NCI-H1092 treated with DMSO at 0.1 percent for 48 hours (cell line): ENCODE results near the gene EARS2.
"Not testable (repeated sequence)": the region's sequence is repeated elsewhere in the genome, so short reads cannot be mapped to it uniquely, and the experiment has no call there.

Experiments
- DNase-seq: peaks from one replicate; lab custom pipeline; 2025; lab: John Stamatoyannopoulos, UW

EARS2 gene

DNA sequence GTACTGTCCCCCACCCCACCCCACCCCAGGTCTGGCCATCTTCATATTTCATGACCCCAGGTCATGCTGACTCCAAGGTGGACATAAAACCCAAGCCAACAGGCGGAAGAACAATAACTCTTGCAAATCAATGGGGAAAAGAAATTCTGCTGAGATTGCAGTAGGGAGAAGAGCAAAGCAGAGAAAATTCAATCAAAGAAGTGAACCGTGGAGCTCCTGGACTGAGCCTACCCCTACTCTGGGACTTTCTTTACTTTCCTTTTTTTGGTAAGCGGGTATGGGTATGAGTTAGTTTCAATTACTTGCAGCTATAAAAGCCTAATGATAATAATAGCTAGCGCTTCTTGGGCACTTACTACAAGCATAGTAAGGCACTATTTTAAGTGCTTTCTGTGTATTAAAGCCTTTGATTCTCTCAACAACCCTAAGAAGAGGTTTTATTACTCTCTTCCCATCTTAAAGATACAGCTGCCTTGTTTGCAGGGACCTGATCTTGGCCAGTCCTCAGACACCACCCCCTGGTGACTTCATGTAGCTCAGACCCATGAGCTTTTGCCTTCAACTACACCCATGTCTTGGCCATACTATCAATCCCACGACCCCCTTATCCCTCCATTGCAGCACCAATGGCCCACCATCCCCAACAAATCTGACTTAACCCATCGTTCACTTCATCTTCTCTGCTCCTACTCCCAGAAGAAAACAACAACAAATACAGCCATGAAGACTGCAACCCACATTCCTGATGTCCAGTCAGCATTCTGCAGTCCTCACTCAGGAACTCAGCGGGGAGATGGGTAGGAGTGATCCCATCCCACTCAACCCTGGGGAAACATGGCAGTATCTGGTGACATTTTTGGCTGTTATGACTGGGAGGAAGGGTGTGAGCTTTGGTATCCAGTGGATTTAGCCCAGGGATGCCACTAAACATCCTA lies 51.2 kb downstream of the EARS2 start:
- DNase-seq = no peak

GRCh38 chr16:23505180-23505665 lies 51.9 kb downstream of the EARS2 start:
- DNase-seq = no peak

DNA sequence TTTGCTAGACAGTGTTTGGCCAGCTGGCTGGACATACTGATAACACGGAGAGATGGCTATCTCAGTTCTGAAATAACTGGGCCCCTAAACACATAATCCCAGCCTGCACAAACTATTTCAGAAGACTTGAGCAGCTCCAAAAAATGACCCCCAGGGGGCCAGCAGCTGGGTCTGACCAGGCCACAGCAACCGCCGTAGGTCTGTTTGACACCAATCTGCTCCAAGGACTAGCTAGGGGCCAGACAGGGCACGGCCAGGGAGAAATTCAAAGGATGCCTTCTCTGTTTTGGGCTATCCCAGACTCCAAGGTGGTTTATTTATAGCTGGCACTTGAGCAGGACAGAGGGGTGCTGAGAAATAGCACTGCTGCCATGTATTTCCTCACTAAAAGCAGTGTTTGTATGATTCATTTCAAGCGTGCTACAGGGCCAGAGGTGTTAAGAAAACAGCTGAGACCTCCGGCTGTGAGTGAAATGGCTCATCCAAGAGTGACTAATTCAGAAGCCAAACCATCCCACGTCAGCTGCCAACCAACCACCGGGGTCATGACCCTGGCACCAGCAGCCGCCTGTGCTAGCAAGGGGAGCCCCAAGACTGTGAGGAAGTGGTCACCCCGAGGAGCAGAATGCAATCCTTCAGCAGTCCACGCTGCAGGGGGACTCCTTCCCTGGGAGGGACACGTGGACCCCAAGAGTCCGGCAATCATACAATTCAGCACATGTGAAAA lies 52.5 kb downstream of the EARS2 start:
- DNase-seq = no peak

- no peak for DNase-seq
These were observed 53.1 kb downstream of the EARS2 start for GRCh38 chr16:23504076-23504452.

- no peak for DNase-seq
These were observed 54.7 kb downstream of the EARS2 start for GRCh38 chr16:23502466-23502865.

DNA sequence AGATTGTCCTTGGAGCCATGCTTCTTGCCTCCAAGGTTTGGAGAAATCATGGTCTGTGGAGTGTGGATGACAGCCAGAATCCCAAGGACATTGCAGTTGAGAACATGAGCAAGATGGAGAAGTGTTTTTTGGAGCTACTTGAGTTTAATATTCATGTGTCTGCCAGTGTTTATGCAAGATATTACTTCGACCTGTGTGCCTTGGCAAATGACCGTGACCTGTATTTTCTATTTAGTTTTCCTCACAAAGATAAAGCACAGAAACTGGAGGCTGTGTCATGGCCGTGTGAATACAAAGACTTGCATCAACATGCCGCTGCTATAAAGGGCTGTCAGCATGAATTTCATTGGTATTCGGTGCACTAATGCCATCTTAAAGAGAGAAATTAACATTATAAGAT lies 55.9 kb downstream of the EARS2 start:
- DNase-seq = no peak

GRCh38 chr16:23500862-23501225 lies 56.3 kb downstream of the EARS2 start:
- DNase-seq = no peak

DNA sequence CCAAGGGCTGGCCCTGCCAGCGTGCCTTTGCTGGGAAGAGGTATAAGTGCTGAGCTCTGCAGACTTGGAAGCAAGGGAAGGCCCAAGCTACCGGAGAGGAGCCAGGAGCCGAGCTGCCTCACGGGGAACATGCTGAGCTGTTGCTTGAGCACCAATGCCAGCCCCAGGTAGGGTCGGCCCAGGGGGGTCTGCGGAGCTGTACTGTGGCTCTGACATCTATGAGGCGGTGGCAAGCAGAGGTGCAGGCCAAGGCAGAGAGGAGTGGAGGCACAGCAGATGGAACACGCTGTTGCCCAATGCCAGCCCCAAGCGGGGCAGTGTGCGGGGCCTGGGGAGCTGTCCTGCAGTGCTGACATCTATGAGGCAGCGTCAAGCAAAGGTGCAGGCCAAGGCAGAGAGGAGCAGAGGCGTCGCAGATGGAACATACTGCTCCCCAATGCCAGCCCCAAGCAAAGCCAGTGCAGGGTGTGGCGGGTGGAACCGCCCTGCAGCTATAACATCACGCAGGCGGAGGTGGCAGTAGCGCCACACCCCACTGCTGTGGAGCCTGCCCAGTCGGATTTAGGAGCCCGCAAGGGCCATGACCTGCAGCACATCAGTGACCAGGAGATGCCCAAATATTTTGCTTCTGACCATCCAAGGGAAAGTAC lies 56.8 kb downstream of the EARS2 start:
- DNase-seq = no peak

DNA sequence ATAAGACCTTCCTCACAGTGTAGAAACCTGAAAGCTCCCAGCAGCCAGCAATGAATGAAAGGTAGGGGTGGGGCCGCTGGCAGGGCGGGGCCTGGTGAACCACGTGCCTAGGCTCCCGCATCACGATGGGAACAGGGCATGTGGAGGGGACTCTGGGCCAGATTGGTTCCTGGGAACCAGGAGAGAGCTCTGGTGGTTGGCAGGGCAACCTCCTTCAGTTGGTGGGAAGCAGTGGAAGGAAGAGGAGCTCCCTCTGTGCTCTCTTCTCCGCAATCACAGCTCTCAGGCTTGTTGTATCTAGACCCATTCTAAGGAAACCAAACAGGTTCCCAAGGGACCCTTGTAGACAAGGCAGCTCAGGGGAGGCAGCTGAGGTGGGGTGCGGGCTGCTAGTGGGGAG lies 57.3 kb downstream of the EARS2 start:
- no peak for DNase-seq

DNA sequence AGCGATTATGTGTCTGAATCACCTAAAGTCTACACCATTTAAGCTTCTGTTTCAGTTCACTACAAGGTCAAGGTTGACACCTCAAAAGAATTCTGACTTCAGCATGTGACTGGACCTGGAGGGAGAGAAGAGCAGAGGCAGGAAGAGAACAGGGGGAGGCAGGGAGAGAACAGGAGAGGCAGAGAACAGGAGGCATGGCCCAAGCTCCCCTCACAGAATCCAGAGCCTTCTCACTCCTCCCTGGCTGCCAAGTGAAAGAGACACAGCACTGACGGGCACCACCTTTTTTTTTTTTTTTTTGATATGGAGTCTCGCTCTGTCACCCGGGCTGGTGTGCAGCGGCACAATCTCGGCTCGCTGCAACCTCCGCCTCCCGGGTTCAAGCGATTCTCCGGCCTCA lies 58.3 kb downstream of the EARS2 start:
- DNase-seq = no peak

- no peak for DNase-seq
These were observed 59.6 kb downstream of the EARS2 start for GRCh38 chr16:23497543-23497868.

GRCh38 chr16:23496821-23497542 lies 60.2 kb downstream of the EARS2 start:
- no peak for DNase-seq

DNA sequence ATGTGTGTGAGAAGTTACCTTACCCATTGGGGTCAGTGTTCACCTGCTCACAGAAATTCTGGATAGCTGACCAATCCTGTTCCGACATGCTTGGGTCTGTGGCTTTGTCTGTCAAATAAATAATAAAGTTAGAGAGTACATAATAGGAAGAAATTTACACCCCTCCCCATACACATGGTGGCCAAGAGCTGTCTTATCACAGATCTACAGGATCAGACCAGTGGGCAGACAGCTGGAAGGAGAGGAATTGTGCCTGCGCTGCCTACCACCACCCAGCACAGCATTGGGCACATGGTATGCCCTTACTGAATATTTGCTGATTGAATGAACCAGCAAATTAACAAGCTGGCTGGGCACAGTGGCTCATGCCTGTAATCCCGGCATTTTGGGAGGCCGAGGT lies 61.5 kb downstream of the EARS2 start:
- DNase-seq = no peak

DNA sequence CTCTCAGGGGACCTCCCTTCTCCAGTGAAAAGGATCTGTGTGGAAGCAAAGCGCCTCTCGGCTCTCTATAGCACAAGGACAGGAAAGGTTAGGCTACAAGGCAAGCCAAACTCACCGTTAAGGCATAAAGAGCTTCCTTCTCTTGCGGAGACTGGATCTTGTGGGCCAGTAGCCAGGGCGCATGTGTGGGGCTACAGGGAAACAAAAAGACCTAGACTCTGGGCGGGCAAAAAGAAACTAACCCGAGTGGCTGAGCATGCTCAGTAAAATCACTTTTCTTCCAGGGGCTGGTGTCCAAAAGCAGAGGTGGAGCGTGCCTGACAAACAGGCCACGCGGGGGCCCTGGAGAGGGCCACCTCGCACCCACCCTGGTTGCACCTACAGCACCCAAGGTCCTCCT lies 63.0 kb downstream of the EARS2 start:
- DNase-seq = no peak

DNA sequence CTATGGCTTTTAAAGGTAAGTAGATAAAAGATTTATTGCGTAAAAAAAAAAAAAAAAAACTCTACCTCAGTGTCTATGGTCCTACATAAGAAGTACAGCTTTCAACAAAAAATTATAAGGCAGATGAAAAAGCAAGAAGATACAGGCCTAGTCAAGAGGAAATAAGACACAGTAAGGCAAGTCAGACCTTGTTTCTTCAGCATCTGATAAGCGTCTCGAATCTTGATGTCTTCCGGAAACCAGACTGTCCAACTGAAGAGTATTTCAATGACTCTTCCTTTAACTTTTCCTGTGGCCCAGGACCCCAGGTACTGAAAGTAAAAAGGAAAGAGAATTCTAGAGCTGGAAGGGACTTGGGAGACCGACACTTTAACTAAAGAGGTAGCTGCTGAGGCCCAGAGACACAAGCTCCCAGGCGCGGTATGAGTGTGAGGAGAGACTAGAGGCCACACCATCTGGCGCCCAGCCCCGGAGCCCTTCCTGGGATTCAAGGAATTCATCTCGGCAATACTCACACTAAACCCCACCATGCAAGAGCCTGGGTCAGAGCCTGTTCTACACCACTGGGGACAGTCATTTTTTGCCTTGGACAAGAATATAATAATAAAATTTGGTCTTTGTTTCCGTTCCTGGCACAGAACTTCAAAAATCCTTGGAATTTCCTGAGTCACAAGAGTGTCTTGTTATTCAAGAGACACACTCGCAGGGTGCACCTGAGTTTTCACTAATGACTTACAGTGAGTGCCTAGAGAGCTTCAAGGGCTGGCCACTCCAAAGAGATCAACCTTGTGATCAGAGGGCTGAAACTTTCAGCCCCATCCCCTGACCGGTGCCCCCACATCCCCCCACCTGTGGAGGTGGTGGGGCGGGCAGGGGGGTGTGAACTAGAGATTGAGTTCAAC lies 65.4 kb downstream of the EARS2 start:
- DNase-seq = no peak

DNA sequence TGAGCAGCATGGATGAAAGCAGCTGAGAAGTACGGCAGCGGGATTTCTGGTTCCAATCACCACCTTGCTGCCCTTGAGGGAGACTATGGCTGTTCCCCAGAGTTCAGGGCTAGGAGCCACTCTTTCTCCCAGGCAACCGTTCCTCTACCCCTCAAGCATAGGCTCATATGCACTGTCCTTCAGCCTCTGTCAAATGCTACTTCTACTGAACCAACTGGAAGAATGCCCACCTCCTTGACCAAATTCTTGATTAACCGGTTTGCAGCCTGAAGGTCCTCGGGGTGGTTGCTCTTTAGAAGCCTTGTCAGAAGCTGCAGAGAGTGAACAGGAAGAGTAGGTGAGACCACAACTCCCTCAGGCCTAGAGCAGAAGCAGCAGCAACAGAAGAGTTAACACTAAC lies 70.7 kb downstream of the EARS2 start:
- DNase-seq = no peak

DNA sequence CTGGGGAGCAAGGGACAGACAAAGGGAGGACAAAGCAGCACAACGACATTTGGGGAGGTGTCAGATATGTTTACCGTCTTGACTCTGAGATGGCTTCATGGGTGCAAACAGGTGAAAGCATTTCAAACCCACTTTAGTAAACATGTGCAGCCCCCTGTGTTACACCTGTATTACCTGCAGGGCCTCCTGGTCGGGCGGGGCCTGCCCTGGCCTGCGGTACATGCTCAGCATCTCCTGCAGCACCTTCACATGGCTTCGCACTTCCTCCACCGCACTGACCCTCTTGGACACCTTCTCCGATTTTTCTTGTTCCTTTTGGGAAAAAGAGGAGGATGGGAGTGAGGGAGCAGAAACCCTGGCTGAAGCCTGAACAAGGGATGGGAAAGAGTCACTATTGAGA lies 71.3 kb downstream of the EARS2 start:
- no peak for DNase-seq

GRCh38 chr16:23485257-23485614 lies 71.9 kb downstream of the EARS2 start:
- DNase-seq = no peak

DNA sequence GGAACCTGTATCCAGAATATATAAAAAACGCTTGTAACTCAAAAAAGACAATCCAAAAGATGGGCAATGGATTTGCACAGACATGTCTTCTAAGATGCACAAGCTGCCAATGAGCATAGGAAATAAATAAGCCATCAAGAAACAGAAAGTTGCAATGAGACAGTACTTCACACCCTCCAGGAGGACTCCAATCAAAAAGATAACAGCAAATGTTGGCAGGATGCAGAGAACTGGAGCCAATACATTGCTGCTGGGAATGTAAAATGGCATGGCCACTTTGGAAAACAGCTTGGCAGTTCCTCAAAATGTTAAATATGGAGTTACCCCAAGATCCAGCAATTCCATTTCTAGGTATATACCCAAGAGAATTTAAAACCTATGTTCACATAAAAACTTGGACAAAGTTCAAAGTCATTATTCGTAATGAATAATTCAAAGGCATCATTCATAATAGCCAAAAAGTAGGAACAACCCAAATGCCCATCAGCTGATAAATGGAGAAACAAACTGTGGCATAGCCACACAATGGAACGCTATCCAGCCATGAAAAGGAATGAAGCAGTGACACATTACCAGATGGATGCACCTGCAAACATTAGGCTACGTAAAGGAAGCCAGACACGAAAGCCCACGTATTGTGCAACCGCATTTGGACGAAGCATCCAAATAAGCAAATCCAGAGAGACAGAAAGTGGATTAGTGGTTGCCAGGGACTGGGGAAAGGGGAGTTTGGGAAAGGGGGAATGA lies 72.5 kb downstream of the EARS2 start:
- no peak for DNase-seq

- not testable (repeated sequence) for DNase-seq
These were observed 73.7 kb downstream of the EARS2 start for GRCh38 chr16:23483492-23483891.

DNA sequence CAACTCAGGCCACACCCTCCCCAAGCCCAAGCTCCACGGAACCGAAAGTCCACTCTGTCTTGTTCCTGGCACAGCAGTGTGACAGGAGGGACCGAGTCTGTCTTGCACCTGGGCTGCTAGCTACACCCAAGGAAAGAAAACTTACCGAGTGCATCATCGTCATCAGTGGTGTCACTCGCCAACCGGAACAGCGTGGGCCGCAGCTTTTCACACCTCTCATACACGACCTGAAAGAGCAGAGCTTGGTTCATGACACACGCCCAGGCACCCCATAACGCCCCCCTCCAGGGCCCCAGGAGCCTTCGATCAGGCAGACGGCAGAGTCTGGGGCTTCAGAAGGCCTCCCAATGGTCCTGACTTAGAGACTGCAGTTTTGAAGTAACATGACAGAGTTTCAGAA lies 74.4 kb downstream of the EARS2 start:
- DNase-seq = no peak
